Activated naive CD4-positive, alpha-beta T cell treated with anti-CD3 and anti-CD28 coated beads, Interleukin-2, amount 50 U/mL, for 72 hours (primary cell): ENCODE data around the gene RFPL4AL1. TPM values are rescaled to one million over a fixed set of nuclear protein-coding genes. Genes with fewer than 3 reads are reported as not detected.
"Not testable (repeated sequence)": the region's sequence is repeated elsewhere in the genome, so short reads cannot be mapped to it uniquely, and the experiment has no call there.

ENCODE experiments used
- ATAC-seq, 2 donors: fragments of 150-1000 bp; cut with Tn5 transposase; 2 replicates each; pipeline ENCODE4 v1.10.0; 2021; ENCODE audit warnings: mild to moderate bottlenecking in 2 of 2, moderate library complexity in 2 of 2
- DNase-seq, 2 donors: peaks; one replicate each; pipeline ENCODE4 v3.0.0; 2021 to 2022; ENCODE audit warnings: low spot score in 2 of 2
- H3K27ac Mint-ChIP-seq, 2 donors: one replicate each; pipeline ENCODE4 v1.8.0; 2022; ENCODE audit warnings: mild to moderate bottlenecking in 2 of 2, mixed read lengths in 2 of 2
- H3K36me3 Mint-ChIP-seq, 2 donors: one replicate each; pipeline ENCODE4 v1.8.0; 2022; ENCODE audit warnings: mixed read lengths in 2 of 2
- H3K9me3 Mint-ChIP-seq, 2 donors: one replicate each; pipeline ENCODE4 v1.8.0; 2022; ENCODE audit warnings: mixed read lengths in 2 of 2
- total RNA-seq, 2 donors: library from RNA; stranded (reverse); gene quantifications; one replicate each; pipeline ENCODE4 v1.2.3, GENCODE V29; 2022

The RFPL4AL1 gene
- not detected for total RNA-seq

GRCh38 chr19:55768818-55769217, at the start of gene RFPL4AL1:
Gene RFPL4AL1 (plus strand): TSS chr19:55769118. CDS start chr19:55771805, 2,687 bp downstream.
- DNase-seq, ATAC-seq, H3K27ac Mint-ChIP-seq: not testable (repeated sequence)
- peaks cover 13 to 14% of the 10 kb centered on the region in 2 donors for H3K9me3 Mint-ChIP-seq
- peaks cover 6 to 10% of the 10 kb centered on the region in 2 donors for H3K36me3 Mint-ChIP-seq

GRCh38 chr19:55720214-55720746, 48.6 kb upstream of the RFPL4AL1 start:
- DNase-seq (no peak), ATAC-seq (no peak)
- Mint-ChIP-seq H3K9me3 (peaks cover 14 to 16% of the 10 kb centered on the region in 2 donors), H3K27ac (no peak overlapping the region), H3K36me3 (peaks cover 22 to 28% of the 10 kb centered on the region in 2 donors)

GRCh38 chr19:55720801-55721200, 48.1 kb upstream of the RFPL4AL1 start:
- H3K27ac Mint-ChIP-seq: no peak overlapping the region
- peaks cover 14 to 16% of the 10 kb centered on the region in 2 donors for H3K9me3 Mint-ChIP-seq
- DNase-seq: no peak
- no peak for ATAC-seq
- H3K36me3 Mint-ChIP-seq: peaks cover 22 to 28% of the 10 kb centered on the region in 2 donors

- ATAC-seq (no peak), DNase-seq (no peak)
- peaks cover 22 to 23% of the 10 kb centered on the region in 2 donors for H3K36me3 Mint-ChIP-seq
- peaks cover 14 to 16% of the 10 kb centered on the region in 2 donors for H3K9me3 Mint-ChIP-seq
- H3K27ac Mint-ChIP-seq: no peak overlapping the region
These were observed 45.4 kb upstream of the RFPL4AL1 start for GRCh38 chr19:55723491-55723890.

- ATAC-seq, H3K27ac Mint-ChIP-seq, H3K36me3 Mint-ChIP-seq, DNase-seq: not testable (repeated sequence)
- peaks cover 4 to 15% of the 10 kb centered on the region in 2 donors for H3K9me3 Mint-ChIP-seq
These were observed 38.5 kb upstream of the RFPL4AL1 start for GRCh38 chr19:55730378-55730777.

GRCh38 chr19:55738302-55738701, 30.6 kb upstream of the RFPL4AL1 start, which contains the start of gene NLRP9:
Gene NLRP9 (minus strand): TSS chr19:55738402. CDS start chr19:55738374, 28 bp downstream.
- Mint-ChIP-seq H3K9me3 (no peaks in the 10 kb centered on the region), H3K27ac (peak within 1 kb of the TSS in 1 of 2 donors; percentile 50), H3K36me3 (no peaks in the 10 kb centered on the region)
- ATAC-seq: no peak
- no peak for DNase-seq

- no peaks in the 10 kb centered on the region for H3K36me3 Mint-ChIP-seq
- no peaks in the 10 kb centered on the region for H3K9me3 Mint-ChIP-seq
- no peak overlapping the region for H3K27ac Mint-ChIP-seq
- ATAC-seq: no peak
- DNase-seq: no peak
These were observed 18.2 kb upstream of the RFPL4AL1 start for GRCh38 chr19:55750715-55751114.

- H3K27ac Mint-ChIP-seq: no peak overlapping the region
- ATAC-seq (no peak), DNase-seq (no peak)
- H3K9me3 Mint-ChIP-seq: peaks cover 0 to 5% of the 10 kb centered on the region in 2 donors
- peaks cover 0 to 5% of the 10 kb centered on the region in 2 donors for H3K36me3 Mint-ChIP-seq
These were observed 15.5 kb upstream of the RFPL4AL1 start for GRCh38 chr19:55753401-55753800.

- not testable (repeated sequence) for H3K9me3 Mint-ChIP-seq, DNase-seq, ATAC-seq, H3K27ac Mint-ChIP-seq
- peaks cover 0 to 10% of the 10 kb centered on the region in 2 donors for H3K36me3 Mint-ChIP-seq
These were observed 12.1 kb upstream of the RFPL4AL1 start for GRCh38 chr19:55756808-55757207.

GRCh38 chr19:55758797-55759196, 10.1 kb upstream of the RFPL4AL1 start, which contains the start of gene RFPL4A:
Gene RFPL4A (plus strand): TSS chr19:55759097. CDS start chr19:55761801, 2,704 bp downstream.
- ATAC-seq, H3K9me3 Mint-ChIP-seq, H3K27ac Mint-ChIP-seq, DNase-seq: not testable (repeated sequence)
- peaks cover 0 to 10% of the 10 kb centered on the region in 2 donors for H3K36me3 Mint-ChIP-seq

GRCh38 chr19:55766466-55766865, 2.5 kb upstream of the RFPL4AL1 start:
- H3K36me3 Mint-ChIP-seq: peaks cover 10% of the 10 kb centered on the region in 2 donors
- H3K9me3 Mint-ChIP-seq: peaks cover 13 to 17% of the 10 kb centered on the region in 2 donors
- no peak overlapping the region for H3K27ac Mint-ChIP-seq
- no peak for ATAC-seq
- no peak for DNase-seq

- Mint-ChIP-seq H3K9me3 (peaks cover 13 to 14% of the 10 kb centered on the region in 2 donors), H3K36me3 (peaks cover 6 to 10% of the 10 kb centered on the region in 2 donors)
- DNase-seq, H3K27ac Mint-ChIP-seq, ATAC-seq: not testable (repeated sequence)
These were observed 714 bp downstream of the RFPL4AL1 start for GRCh38 chr19:55769632-55770031.

GRCh38 chr19:55777528-55777927, 8.6 kb downstream of the RFPL4AL1 start:
- H3K27ac Mint-ChIP-seq: no peak overlapping the region
- H3K36me3 Mint-ChIP-seq: no peaks in the 10 kb centered on the region
- DNase-seq (peak in 1 of 2 donors; percentile 15), ATAC-seq (no peak)
- peaks cover 0 to 4% of the 10 kb centered on the region in 2 donors for H3K9me3 Mint-ChIP-seq

- Mint-ChIP-seq H3K36me3 (no peaks in the 10 kb centered on the region), H3K9me3 (peaks cover 0 to 4% of the 10 kb centered on the region in 2 donors), H3K27ac (no peak overlapping the region)
- DNase-seq: no peak
- ATAC-seq: no peak
These were observed 9.4 kb downstream of the RFPL4AL1 start for GRCh38 chr19:55778331-55778730.

GRCh38 chr19:55781112-55781511, 12.2 kb downstream of the RFPL4AL1 start:
- ATAC-seq (no peak), DNase-seq (no peak)
- no peak overlapping the region for H3K27ac Mint-ChIP-seq
- H3K9me3 Mint-ChIP-seq: peaks cover 0 to 4% of the 10 kb centered on the region in 2 donors
- H3K36me3 Mint-ChIP-seq: no peaks in the 10 kb centered on the region

- no peak overlapping the region for H3K27ac Mint-ChIP-seq
- DNase-seq (no peak), ATAC-seq (no peak)
- H3K36me3 Mint-ChIP-seq: no peaks in the 10 kb centered on the region
- H3K9me3 Mint-ChIP-seq: peaks cover 5 to 8% of the 10 kb centered on the region in 2 donors
These were observed 26.1 kb downstream of the RFPL4AL1 start for GRCh38 chr19:55795021-55795420.

GRCh38 chr19:55801416-55801815, 32.5 kb downstream of the RFPL4AL1 start:
- Mint-ChIP-seq H3K36me3 (peaks cover 7 to 8% of the 10 kb centered on the region in 2 donors), H3K9me3 (peaks cover 13 to 19% of the 10 kb centered on the region in 2 donors), H3K27ac (no peak overlapping the region)
- DNase-seq (no peak), ATAC-seq (no peak)

- no peak for DNase-seq
- no peak overlapping the region for H3K27ac Mint-ChIP-seq
- peaks cover 20 to 25% of the 10 kb centered on the region in 2 donors for H3K9me3 Mint-ChIP-seq
- peaks cover 11 to 14% of the 10 kb centered on the region in 2 donors for H3K36me3 Mint-ChIP-seq
- ATAC-seq: no peak
These were observed 33.4 kb downstream of the RFPL4AL1 start for GRCh38 chr19:55802281-55802680.
